GM18498 (cell line): ENCODE measurements around the gene RPL22.

Experiments
- ATAC-seq: cut with Tn5 transposase; IDR thresholded peaks from one replicate; pipeline ENCODE4 v1.9.1; 2021; ENCODE audit warnings: mild to moderate bottlenecking, moderate library complexity; ENCODE audit not compliant: unreplicated experiment

The RPL22 gene

GRCh38 chr1:6157132-6157527 lies 42.3 kb downstream of the RPL22 start:
- no peak for ATAC-seq

GRCh38 chr1:6154525-6155319 lies 44.7 kb downstream of the RPL22 start:
- ATAC-seq: no peak

- no peak for ATAC-seq
Measured at GRCh38 chr1:6152882-6153281, 46.5 kb downstream of the RPL22 start.

GRCh38 chr1:6152181-6152580 lies 47.2 kb downstream of the RPL22 start:
- no peak for ATAC-seq

- no peak for ATAC-seq
Measured at GRCh38 chr1:6151291-6151822, 48.0 kb downstream of the RPL22 start.

GRCh38 chr1:6150006-6150938 lies 49.1 kb downstream of the RPL22 start:
- ATAC-seq: no peak

GRCh38 chr1:6149597-6149996 lies 49.8 kb downstream of the RPL22 start:
- ATAC-seq: no peak

GRCh38 chr1:6148497-6149241 lies 50.7 kb downstream of the RPL22 start:
- ATAC-seq: no peak

- ATAC-seq: no peak
Measured at GRCh38 chr1:6145864-6146410, 53.5 kb downstream of the RPL22 start.

- ATAC-seq: no peak
Measured at GRCh38 chr1:6145396-6145750, 54.0 kb downstream of the RPL22 start.

GRCh38 chr1:6144647-6145395 lies 54.6 kb downstream of the RPL22 start:
- ATAC-seq: no peak

- no peak for ATAC-seq
Measured at GRCh38 chr1:6144175-6144574, 55.2 kb downstream of the RPL22 start.

GRCh38 chr1:6143395-6143794 lies 56.0 kb downstream of the RPL22 start:
- ATAC-seq: no peak

- no peak for ATAC-seq
Measured at GRCh38 chr1:6142734-6143133, 56.7 kb downstream of the RPL22 start.

GRCh38 chr1:6142036-6142621 lies 57.3 kb downstream of the RPL22 start:
- ATAC-seq: no peak

- no peak for ATAC-seq
Measured at GRCh38 chr1:6141592-6141991, 57.8 kb downstream of the RPL22 start.

GRCh38 chr1:6140413-6140812 lies 59.0 kb downstream of the RPL22 start:
- no peak for ATAC-seq

- no peak for ATAC-seq
Measured at GRCh38 chr1:6137758-6138157, 61.6 kb downstream of the RPL22 start.

- ATAC-seq: no peak
Measured at GRCh38 chr1:6136516-6137220, 62.7 kb downstream of the RPL22 start.
